ENCODE results near the gene EFNA1.

- TF ChIP-seq CTCF (conservative IDR thresholded peaks at IDR 0.05; ENCODE audit: low read length) (no peak), EZH2phosphoT487 (IDR thresholded peaks at IDR 0.05; ENCODE audit: borderline replicate concordance) (no peak)
These were observed 9.7 kb downstream of the EFNA1 start for GRCh38 chr1:155137154-155137949.
